ENCODE measurements around the gene FGGY.

Gene FGGY

GRCh38 chr1:59379371-59379728 lies 82.5 kb downstream of the FGGY start:
- H3K27ac ChIP-seq: no peak overlapping the region
- no peak for DNase-seq (ENCODE audit: low spot score)
- POLR2A ChIA-PET (ENCODE audit: low non-redundant PET): no interaction called here
- no peak for TF ChIP-seq CTCF (conservative IDR thresholded peaks at IDR 0.05; ENCODE audit: low read depth)
- CTCF ChIA-PET: no interaction called here

GRCh38 chr1:59383963-59384362 lies 87.1 kb downstream of the FGGY start:
- TF ChIP-seq CTCF (conservative IDR thresholded peaks at IDR 0.05; ENCODE audit: low read depth): no peak
- CTCF ChIA-PET: no interaction called here

GRCh38 chr1:59384443-59384842 lies 87.5 kb downstream of the FGGY start:
- ChIA-PET CTCF (no interaction called here), POLR2A (ENCODE audit: low non-redundant PET) (no interaction called here)
- H3K27ac ChIP-seq: no peak overlapping the region
- DNase-seq (ENCODE audit: low spot score): no peak
- no peak for TF ChIP-seq CTCF (conservative IDR thresholded peaks at IDR 0.05; ENCODE audit: low read depth)

More at GRCh38 chr1:59383963-59384362, 87.1 kb downstream of the FGGY start:
- H3K27ac ChIP-seq: no peak overlapping the region
- no peak for DNase-seq (ENCODE audit: low spot score)
- POLR2A ChIA-PET (ENCODE audit: low non-redundant PET): no interaction called here

DNA sequence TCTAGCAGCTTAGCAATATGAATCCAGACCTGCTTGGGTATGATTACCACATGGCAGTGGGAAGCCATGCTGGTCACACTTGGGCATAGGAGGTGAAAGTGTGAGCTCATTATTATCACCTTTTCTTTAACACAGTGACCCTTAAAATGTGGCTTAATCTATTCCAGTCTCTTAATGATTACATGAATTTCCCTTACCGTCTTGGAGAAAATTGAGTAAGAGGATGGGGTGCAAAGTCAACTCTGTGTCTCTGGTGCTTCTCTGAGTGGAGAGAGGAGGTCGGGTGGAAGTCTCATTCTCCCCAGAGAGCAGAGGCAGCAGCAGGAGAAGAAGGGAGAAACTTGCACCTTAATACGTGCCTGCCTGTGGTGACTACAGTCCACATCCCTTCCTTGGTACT lies 91.3 kb downstream of the FGGY start:
- H3K27ac ChIP-seq: no peak overlapping the region
- POLR2A ChIA-PET (ENCODE audit: low non-redundant PET): no interaction called here
- DNase-seq (ENCODE audit: low spot score): no peak
- no peak for TF ChIP-seq CTCF (conservative IDR thresholded peaks at IDR 0.05; ENCODE audit: low read depth)
- CTCF ChIA-PET: no interaction called here

- CTCF ChIA-PET: no interaction called here
- POLR2A ChIA-PET (ENCODE audit: low non-redundant PET): no interaction called here
- no peak for DNase-seq (ENCODE audit: low spot score)
- no peak for TF ChIP-seq CTCF (conservative IDR thresholded peaks at IDR 0.05; ENCODE audit: low read depth)
- H3K27ac ChIP-seq: no peak overlapping the region
Measured at GRCh38 chr1:59389847-59390246, 93.0 kb downstream of the FGGY start.

- H3K27ac ChIP-seq: no peak overlapping the region
- no peak for DNase-seq (ENCODE audit: low spot score)
- ChIA-PET CTCF (no interaction called here), POLR2A (ENCODE audit: low non-redundant PET) (no interaction called here)
- no peak for TF ChIP-seq CTCF (conservative IDR thresholded peaks at IDR 0.05; ENCODE audit: low read depth)
Measured at GRCh38 chr1:59390307-59390706, 93.4 kb downstream of the FGGY start.
